ENCODE data around the gene ZDHHC17.

DNA sequence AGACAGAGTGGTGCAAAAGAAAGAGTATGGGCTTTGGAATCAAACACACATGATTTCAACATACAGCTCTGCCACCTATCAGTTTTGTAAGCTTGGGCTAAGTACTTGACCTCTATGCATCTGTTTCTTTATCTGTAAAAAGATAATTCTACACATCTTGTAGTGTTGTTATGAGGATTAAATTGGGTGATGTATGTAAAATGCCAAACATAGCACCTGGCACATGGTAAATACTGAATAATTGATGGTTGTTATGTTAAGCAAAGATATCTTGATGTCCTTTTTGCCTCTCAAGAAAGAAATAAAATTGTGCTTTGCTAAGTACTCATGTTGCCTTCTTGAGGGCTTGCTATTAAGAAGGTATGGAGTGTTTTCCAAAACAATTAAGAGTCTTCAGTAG lies 117.2 kb downstream of the ZDHHC17 start:
- TF ChIP-seq EZH2 (IDR thresholded peaks at IDR 0.05; ENCODE audit: insufficient read depth, poor library complexity, severe bottlenecking) (no peak), EZH2phosphoT487 (IDR thresholded peaks at IDR 0.05; ENCODE audit: insufficient read depth, low read depth) (no peak)
